Kidney (tissue), 14 donors: ENCODE results near the gene FOXA3. TPM values are rescaled to one million over a fixed set of nuclear protein-coding genes. Genes with fewer than 3 reads are reported as not detected.

Source experiments
- DNase-seq, 5 donors: peaks; one replicate each; pipeline ENCODE4 v3.0.0-alpha.2; 2013 to 2020
- FAIRE-seq: peaks from 2 replicates; lab custom pipeline; 2012; peaks lifted over from hg19 to GRCh38; lab: Jason Lieb, UNC
- H3K27ac ChIP-seq, 2 donors: one replicate each; pipeline ENCODE4 v1.7.0; 2013; ENCODE audit warnings: low read depth in 2 of 2, low read length in 2 of 2, inconsistent platforms in 1 of 2
- H3K27me3 ChIP-seq: one replicate; pipeline ENCODE4 v1.7.1; 2013; ENCODE audit warnings: low read length, inconsistent platforms; ENCODE audit not compliant: control insufficient read depth, insufficient read depth
- H3K36me3 ChIP-seq, 3 donors: one replicate each; pipeline versions ENCODE4 v1.7.0 to v1.7.1; 2013; ENCODE audit warnings: low read length in 3 of 3, control low read depth in 1 of 3, inconsistent platforms in 1 of 3; ENCODE audit not compliant: insufficient read depth in 3 of 3, control insufficient read depth in 2 of 3
- H3K4me1 ChIP-seq, 3 donors: one replicate each; pipeline versions ENCODE4 v1.7.0 to v1.7.1; 2013; ENCODE audit warnings: low read length in 3 of 3, inconsistent platforms in 1 of 3, low read depth in 1 of 3; ENCODE audit not compliant: control insufficient read depth in 2 of 3, insufficient read depth in 2 of 3
- H3K4me3 ChIP-seq, 3 donors: one replicate each; pipeline versions ENCODE4 v1.7.0 to v1.8.1; 2013; ENCODE audit warnings: low read length in 3 of 3, control low read depth in 1 of 3, inconsistent platforms in 1 of 3
- H3K9ac ChIP-seq, 3 donors: one replicate each; pipeline versions ENCODE4 v1.7.0 to v1.7.1; 2013; ENCODE audit warnings: low read length in 3 of 3, control low read depth in 1 of 3, inconsistent platforms in 1 of 3
- H3K9me3 ChIP-seq, 3 donors: one replicate each; pipeline versions ENCODE4 v1.7.0 to v1.7.1; 2013; ENCODE audit warnings: low read length in 3 of 3, control low read depth in 1 of 3, inconsistent platforms in 1 of 3; ENCODE audit not compliant: control insufficient read depth in 2 of 3, insufficient read depth in 1 of 3
- intact Hi-C: fragments of 100-400 bp; cut with DNase I; formaldehyde crosslinking; loops from one replicate; pipeline ENCODE4 v1.11.1; 2022
- polyA plus RNA-seq: library from polyadenylated mRNA; stranded (reverse); fragments of 350-450 nt; fragmentation: Illumina TruSeq; extraction: RNeasy Lipid Tissue Mini Kit (QIAGEN cat#74804); gene quantifications from one replicate; pipeline ENCODE4 v1.2.3, GENCODE V29; 2014; ENCODE audit warnings: low read depth, low replicate concordance; ENCODE audit not compliant: insufficient read depth
- total RNA-seq: library from RNA; stranded (reverse); fragmentation: NEBNext Ultra II Directional; extraction: Animal tissue kit (Norgen Biotek cat#: 25700); gene quantifications from one replicate; pipeline ENCODE4 v1.2.1, GENCODE V29; 2021
- TF ChIP-seq, protein P1 (sequence below): IDR thresholded peaks from 3 replicates; pipeline ENCODE4 v1.5.1; 2012; ENCODE audit warnings: mild to moderate bottlenecking, moderate library complexity, borderline replicate concordance; ENCODE audit not compliant: insufficient read depth; ENCODE audit errors: extremely low read depth
- donor health status: control.
- donor health status: control.
- donor health status: control.
- donor health status: control.
- donor health status: control.
- donor health status: DM: yes; HTN: yes; CAD: no.
- donor health status: Normal renal cell carcinoma (clear cell type).

The FOXA3 gene
- total and polyA plus RNA-seq, 2 donors from 2014 or later: 1.8 to 3.7 TPM

DNA sequence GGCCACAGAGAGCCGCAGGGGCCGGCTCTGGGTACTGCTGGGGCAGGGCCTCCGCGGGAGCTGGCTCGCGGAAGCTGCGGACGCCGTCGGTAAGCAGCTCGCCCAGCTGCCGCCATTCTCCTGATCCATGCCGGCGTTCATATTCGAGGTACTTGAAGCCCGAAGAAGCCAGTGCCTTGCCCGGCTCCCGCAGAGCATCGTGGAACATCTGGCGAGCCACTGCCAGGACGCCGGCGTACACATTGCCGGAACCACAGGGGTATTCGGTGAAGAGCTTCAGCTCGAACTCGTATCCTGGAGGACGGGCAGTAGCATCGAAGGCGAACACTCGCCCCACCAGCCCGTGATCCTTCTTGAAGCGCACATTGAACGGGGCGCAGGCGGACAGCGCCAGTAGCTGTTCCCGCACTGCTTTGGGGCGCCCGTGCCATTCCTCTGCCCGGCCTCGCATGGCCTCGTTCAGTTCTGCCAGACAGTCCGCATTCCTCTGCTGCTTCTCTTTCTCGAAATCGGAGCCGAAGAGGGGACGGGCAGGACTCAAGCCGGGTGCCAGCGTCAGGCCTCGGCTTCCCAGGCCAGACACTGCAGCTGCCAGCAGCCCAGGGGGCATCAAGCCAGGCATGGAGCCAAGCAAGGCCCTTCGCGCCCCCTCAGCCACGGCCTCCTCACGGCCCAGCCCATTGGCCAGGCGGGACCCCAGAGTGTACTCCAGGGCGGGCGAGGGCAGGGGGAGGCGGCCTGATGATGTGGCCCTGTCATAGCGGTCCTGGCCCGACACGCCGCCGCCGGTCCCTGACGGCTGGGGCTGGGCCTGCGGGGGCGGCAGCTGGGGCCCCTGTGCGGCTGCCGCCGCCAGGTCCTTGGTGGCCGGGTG lies 20.8 kb downstream of the FOXA3 start:
- intact Hi-C loops: no loop called here
- FAIRE-seq (no peak), DNase-seq (peak in 3 of 5 donors; percentile 46 to 82 (median 68))
- Histone ChIP-seq H3K9ac (peak overlapping the region in 1 of 3 donors; percentile 40), H3K9me3 (no peaks in the 10 kb centered on the region), H3K4me3 (peak overlapping the region in 1 of 3 donors; percentile 86), H3K36me3 (no peaks in the 10 kb centered on the region), H3K27me3 (no peaks in the 10 kb centered on the region), H3K4me1 (peaks cover 0 to 32% (median 11%) of the 10 kb centered on the region in 3 donors), H3K27ac (peak overlapping the region; percentile 94 to 95)
- TF ChIP-seq, protein P1, sequence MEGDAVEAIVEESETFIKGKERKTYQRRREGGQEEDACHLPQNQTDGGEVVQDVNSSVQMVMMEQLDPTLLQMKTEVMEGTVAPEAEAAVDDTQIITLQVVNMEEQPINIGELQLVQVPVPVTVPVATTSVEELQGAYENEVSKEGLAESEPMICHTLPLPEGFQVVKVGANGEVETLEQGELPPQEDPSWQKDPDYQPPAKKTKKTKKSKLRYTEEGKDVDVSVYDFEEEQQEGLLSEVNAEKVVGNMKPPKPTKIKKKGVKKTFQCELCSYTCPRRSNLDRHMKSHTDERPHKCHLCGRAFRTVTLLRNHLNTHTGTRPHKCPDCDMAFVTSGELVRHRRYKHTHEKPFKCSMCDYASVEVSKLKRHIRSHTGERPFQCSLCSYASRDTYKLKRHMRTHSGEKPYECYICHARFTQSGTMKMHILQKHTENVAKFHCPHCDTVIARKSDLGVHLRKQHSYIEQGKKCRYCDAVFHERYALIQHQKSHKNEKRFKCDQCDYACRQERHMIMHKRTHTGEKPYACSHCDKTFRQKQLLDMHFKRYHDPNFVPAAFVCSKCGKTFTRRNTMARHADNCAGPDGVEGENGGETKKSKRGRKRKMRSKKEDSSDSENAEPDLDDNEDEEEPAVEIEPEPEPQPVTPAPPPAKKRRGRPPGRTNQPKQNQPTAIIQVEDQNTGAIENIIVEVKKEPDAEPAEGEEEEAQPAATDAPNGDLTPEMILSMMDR: no peak

DNA sequence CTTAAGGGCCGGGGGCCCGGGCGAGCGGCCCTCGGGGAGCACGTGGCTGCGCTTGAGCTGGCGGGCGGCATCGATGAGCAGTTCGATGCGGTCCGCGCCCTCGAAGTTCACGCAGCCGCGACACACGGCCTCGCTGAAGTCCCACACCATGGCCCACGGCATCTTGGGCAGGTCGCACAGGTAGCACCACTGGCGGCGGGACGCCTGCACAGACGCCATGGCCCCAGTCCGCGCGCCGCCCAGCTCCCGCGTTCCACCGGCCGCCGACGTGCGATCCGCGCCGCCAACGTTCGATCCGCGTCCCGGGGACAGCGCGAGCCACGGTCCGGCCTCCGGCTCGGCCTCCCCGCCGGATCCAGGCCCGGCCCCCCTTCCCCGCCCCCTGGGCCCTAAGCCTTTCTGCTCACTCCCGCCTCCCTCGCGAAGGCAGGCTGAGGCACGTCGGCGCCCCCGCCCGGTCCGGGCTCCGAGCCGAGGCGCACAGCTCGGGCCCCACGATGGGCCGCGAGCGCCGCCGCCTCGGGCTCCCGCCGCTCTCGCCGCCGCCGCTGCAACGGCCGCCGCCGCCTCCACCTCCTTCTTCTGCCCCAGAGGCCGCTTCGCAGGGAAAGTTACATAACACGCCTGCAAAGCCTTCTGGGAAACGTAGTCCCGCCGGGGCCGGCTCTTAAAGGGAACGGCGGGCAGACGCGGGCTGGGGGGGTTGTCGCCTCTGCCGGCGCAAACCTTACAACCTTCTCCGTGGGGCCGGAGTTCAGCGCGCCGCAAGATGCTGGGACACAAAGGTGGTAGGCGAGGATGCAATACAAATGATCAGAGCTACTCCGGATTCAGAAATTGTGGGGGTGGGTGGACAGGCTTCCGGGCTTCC lies 21.7 kb downstream of the FOXA3 start, which contains the start of gene IRF2BP1:
TSS of gene IRF2BP1 (minus strand) at position 586 of the 871 bp plus-strand sequence. CDS start at position 219, 367 bp downstream.
- Histone ChIP-seq H3K36me3 (no peaks in the 10 kb centered on the region), H3K9me3 (no peaks in the 10 kb centered on the region), H3K9ac (peak within 1 kb of the TSS; percentile 36 to 97 (median 71)), H3K4me3 (peak within 1 kb of the TSS; percentile 54 to 86 (median 81)), H3K27me3 (no peaks in the 10 kb centered on the region), H3K4me1 (peaks cover 0 to 32% (median 11%) of the 10 kb centered on the region in 3 donors), H3K27ac (peak within 1 kb of the TSS; percentile 94 to 95)
- TF ChIP-seq, protein P1: no peak
- DNase-seq: peak; percentile 94 to 98 (median 96)
- intact Hi-C loops: no loop called here
- no peak for FAIRE-seq

DNA sequence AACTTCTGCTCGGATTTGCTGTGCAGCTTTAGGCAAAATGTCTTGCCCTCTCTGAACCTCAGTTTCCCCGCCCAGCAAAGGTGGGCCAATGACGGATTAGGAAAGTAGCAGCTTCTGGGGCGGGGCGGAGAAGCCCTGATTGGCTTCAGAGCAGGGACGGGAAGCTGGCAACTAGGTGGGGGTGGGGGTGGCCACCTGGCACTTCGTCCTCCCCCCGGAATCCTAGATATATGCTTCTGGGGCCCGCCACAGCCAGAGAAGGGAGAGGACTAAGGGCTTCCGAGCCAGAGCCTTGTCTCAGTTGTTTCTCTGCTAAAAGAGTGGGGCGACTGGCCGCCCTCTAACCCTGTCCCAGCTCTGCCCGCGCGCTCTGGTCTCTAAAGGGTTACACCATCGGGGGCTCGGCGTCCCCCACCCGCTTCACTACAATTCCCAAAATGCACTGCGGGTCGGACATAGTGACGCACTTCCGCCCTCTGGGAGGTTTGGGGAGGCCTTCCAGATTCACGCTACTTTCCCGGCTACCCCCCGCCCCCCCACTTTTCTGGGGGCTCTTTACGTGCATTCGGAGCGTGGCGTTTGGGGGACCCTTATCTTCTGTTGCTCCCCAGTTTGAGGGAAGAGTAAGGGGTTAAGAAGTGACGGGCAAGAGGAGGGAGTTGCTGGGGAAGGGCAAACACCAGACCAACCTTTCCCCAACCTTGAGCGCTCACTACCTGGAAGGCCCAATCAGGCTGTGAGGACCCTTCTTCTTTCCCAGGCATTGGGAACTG lies 22.5 kb downstream of the FOXA3 start:
- intact Hi-C loops: no loop called here
- Histone ChIP-seq H3K9ac (peak overlapping the region; percentile 36 to 97 (median 71)), H3K36me3 (no peaks in the 10 kb centered on the region), H3K9me3 (no peaks in the 10 kb centered on the region), H3K4me1 (peaks cover 0 to 29% (median 11%) of the 10 kb centered on the region in 3 donors), H3K27ac (peak overlapping the region; percentile 94 to 95), H3K4me3 (peak overlapping the region; percentile 50 to 86 (median 81)), H3K27me3 (no peaks in the 10 kb centered on the region)
- DNase-seq (peak; percentile 93 to 98 (median 96)), FAIRE-seq (no peak)
- TF ChIP-seq, protein P1: no peak
